Hematopoietic multipotent progenitor cell treated with erythropoietin and hydrocortisone succinate and interleukin-3 and kit ligand, for 8 days (in vitro differentiated cells): ENCODE data around the gene DNMT1.
"Not testable (repeated sequence)": the region's sequence is repeated elsewhere in the genome, so short reads cannot be mapped to it uniquely, and the experiment has no call there.

Experiments used
- DNase-seq: peaks from one replicate; pipeline ENCODE4 v3.0.0-alpha.2; 2015

The DNMT1 gene

GRCh38 chr19:10220695-10221094, 25.9 kb upstream of the DNMT1 start:
- no peak for DNase-seq

- peak; percentile 61 for DNase-seq
These were observed 24.9 kb upstream of the DNMT1 start for GRCh38 chr19:10219678-10220077.

GRCh38 chr19:10217085-10217484, 22.3 kb upstream of the DNMT1 start:
- DNase-seq = no peak

- no peak for DNase-seq
These were observed 20.0 kb upstream of the DNMT1 start for GRCh38 chr19:10214784-10215183.

- no peak for DNase-seq
These were observed 16.9 kb upstream of the DNMT1 start for GRCh38 chr19:10211691-10212090.

- DNase-seq = no peak
These were observed 16.3 kb upstream of the DNMT1 start for GRCh38 chr19:10211061-10211460.

- no peak for DNase-seq
These were observed 14.6 kb upstream of the DNMT1 start for GRCh38 chr19:10209315-10209714.

- no peak for DNase-seq
These were observed 12.3 kb upstream of the DNMT1 start for GRCh38 chr19:10207026-10207425.

GRCh38 chr19:10206226-10206885, 11.6 kb upstream of the DNMT1 start:
- no peak for DNase-seq

- DNase-seq = no peak
These were observed 10.9 kb upstream of the DNMT1 start for GRCh38 chr19:10205636-10206035.

GRCh38 chr19:10203686-10204085, 8.9 kb upstream of the DNMT1 start:
- no peak for DNase-seq

- DNase-seq = no peak
These were observed 6.4 kb upstream of the DNMT1 start for GRCh38 chr19:10201176-10201575.

- DNase-seq = not testable (repeated sequence)
These were observed 5.3 kb upstream of the DNMT1 start for GRCh38 chr19:10200101-10200500.

- DNase-seq = not testable (repeated sequence)
These were observed 4.3 kb upstream of the DNMT1 start for GRCh38 chr19:10198889-10199644.

- no peak for DNase-seq
These were observed 406 bp upstream of the DNMT1 start for GRCh38 chr19:10195199-10195519.

GRCh38 chr19:10193790-10194499, 808 bp downstream of the DNMT1 start:
- DNase-seq = peak; percentile 28

- DNase-seq = no peak
These were observed 1.8 kb downstream of the DNMT1 start for GRCh38 chr19:10192922-10193321.

- DNase-seq = no peak
These were observed 3.4 kb downstream of the DNMT1 start for GRCh38 chr19:10191347-10191746.

- no peak for DNase-seq
These were observed 4.7 kb downstream of the DNMT1 start for GRCh38 chr19:10190026-10190425.

- DNase-seq = no peak
These were observed 5.1 kb downstream of the DNMT1 start for GRCh38 chr19:10189616-10190015.

GRCh38 chr19:10187315-10187714, 7.4 kb downstream of the DNMT1 start:
- no peak for DNase-seq

GRCh38 chr19:10184636-10185035, 10.1 kb downstream of the DNMT1 start:
- DNase-seq = no peak

- DNase-seq = no peak
These were observed 10.8 kb downstream of the DNMT1 start for GRCh38 chr19:10183926-10184325.

GRCh38 chr19:10182847-10183246, 11.9 kb downstream of the DNMT1 start:
- no peak for DNase-seq
